Activated T-helper 2 cell treated with anti-CD3 and anti-CD28 coated beads, Interferon-gamma antibody, Interleukin-2, Interleukin-4, amounts not matched to agents 10 μg/mL and 5 μg/mL and 100 μg/mL, durations not matched to agents 14 hours and 24 hours and 36 hours (primary cell): ENCODE results near the gene MZT2B. TPM values are rescaled to one million over a fixed set of nuclear protein-coding genes. Genes with fewer than 3 reads are reported as not detected.
"Not testable (repeated sequence)": the region's sequence is repeated elsewhere in the genome, so short reads cannot be mapped to it uniquely, and the experiment has no call there.

ENCODE experiments used
- DNase-seq: peaks from one replicate; pipeline ENCODE4 v3.0.0; 2021; ENCODE audit warnings: low spot score
- H3K27ac Mint-ChIP-seq: one replicate; pipeline ENCODE4 v1.8.0; 2021; ENCODE audit warnings: mixed read lengths
- H3K27me3 Mint-ChIP-seq: one replicate; pipeline ENCODE4 v1.8.0; 2021; ENCODE audit warnings: low read depth, mixed read lengths
- H3K36me3 Mint-ChIP-seq: one replicate; pipeline ENCODE4 v1.8.0; 2021; ENCODE audit warnings: low read depth, mixed read lengths
- H3K4me1 Mint-ChIP-seq: one replicate; pipeline ENCODE4 v1.8.0; 2021; ENCODE audit warnings: low read depth, mixed read lengths
- H3K4me3 Mint-ChIP-seq: one replicate; pipeline ENCODE4 v1.8.0; 2021; ENCODE audit warnings: low read depth, mild to moderate bottlenecking, moderate library complexity, mixed read lengths
- H3K9me3 Mint-ChIP-seq: one replicate; pipeline ENCODE4 v1.8.0; 2021; ENCODE audit warnings: mixed read lengths
- intact Hi-C: fragments of 100-400 bp; cut with micrococcal nuclease; formaldehyde crosslinking; loops from one replicate; pipeline ENCODE4 v1.15.1; 2023
- total RNA-seq: library from RNA; stranded (reverse); gene quantifications from 2 replicates; pipeline ENCODE4 v1.2.3, GENCODE V29; 2022

MZT2B gene
- total RNA-seq, 1 donor from 2014 or later = 376 TPM

- H3K27ac Mint-ChIP-seq, H3K4me1 Mint-ChIP-seq, H3K4me3 Mint-ChIP-seq, H3K9me3 Mint-ChIP-seq, DNase-seq, H3K27me3 Mint-ChIP-seq, intact Hi-C loops: not testable (repeated sequence)
- H3K36me3 Mint-ChIP-seq = peaks cover 28% of the 10 kb centered on the region
These were observed 6.1 kb downstream of the MZT2B start for GRCh38 chr2:130187859-130188792.

DNA sequence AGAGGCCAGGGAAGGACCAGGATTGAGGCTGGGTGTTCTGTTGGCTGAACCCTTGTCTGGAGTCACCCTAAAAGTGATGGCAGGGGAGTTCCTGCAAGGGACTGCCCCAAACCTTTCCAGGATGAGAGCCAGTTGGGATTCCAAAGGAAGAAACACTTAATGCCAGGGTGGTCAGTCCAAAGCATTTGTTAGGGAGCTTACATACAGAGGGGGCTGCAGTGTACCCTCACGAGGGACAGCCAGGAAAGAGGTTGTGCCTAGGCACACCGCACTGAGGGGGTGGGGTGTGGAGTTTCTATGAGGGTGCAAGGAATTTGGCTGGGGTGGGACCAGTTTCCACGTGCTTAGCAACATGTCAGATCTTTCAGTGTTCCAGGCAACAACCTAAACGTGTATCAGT lies 6.9 kb downstream of the MZT2B start:
- H3K27ac Mint-ChIP-seq, DNase-seq, intact Hi-C loops, H3K27me3 Mint-ChIP-seq, H3K4me3 Mint-ChIP-seq, H3K4me1 Mint-ChIP-seq, H3K9me3 Mint-ChIP-seq: not testable (repeated sequence)
- peaks cover 25% of the 10 kb centered on the region for H3K36me3 Mint-ChIP-seq

DNA sequence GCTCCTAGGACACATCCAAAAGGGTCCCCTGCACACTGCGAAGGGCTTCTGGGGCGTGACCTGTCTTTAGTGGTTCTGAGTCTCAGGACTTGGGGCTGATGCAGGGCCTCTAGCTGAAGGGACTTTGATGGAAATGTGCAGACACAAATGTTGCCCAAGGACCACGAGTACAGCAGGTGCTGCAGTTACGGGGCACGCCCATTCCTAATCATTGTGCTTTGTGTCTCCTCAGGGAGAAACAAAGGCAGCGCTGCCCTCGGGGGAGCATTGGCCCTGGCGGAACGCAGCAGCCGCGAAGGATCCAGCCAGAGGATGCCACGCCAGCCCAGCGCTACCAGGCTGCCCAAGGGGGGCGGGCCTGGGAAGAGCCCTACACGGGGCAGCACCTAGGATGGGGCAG lies 8.2 kb downstream of the MZT2B start:
- H3K4me3 Mint-ChIP-seq = no peak overlapping the region
- no peaks in the 10 kb centered on the region for H3K9me3 Mint-ChIP-seq
- H3K36me3 Mint-ChIP-seq = peaks cover 23% of the 10 kb centered on the region
- H3K27me3 Mint-ChIP-seq = no peaks in the 10 kb centered on the region
- H3K4me1 Mint-ChIP-seq = peaks cover 4% of the 10 kb centered on the region
- H3K27ac Mint-ChIP-seq = no peak overlapping the region
- intact Hi-C loops = no loop called here
- no peak for DNase-seq

DNA sequence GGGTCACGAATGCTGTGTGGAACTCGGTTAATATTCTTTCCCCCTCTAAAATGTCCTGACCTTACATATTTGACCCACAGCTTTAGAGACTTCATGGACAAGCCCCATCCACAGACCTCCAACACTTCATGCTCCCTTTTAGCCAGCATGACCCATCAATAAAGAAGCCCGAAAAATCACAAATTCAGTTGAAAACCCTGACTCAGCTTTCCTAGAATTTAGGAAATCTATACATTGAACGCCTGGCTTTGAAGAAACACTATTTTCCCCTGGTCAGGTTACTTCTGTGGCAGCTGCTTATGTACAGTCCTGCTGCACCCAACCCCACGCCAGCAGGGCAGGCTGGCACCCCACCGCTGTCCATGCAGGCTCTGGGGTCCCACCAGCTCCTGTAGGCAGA lies 9.3 kb downstream of the MZT2B start:
- H3K27ac Mint-ChIP-seq, H3K9me3 Mint-ChIP-seq, H3K27me3 Mint-ChIP-seq, H3K4me1 Mint-ChIP-seq, DNase-seq, H3K4me3 Mint-ChIP-seq, intact Hi-C loops: not testable (repeated sequence)
- H3K36me3 Mint-ChIP-seq = peaks cover 12% of the 10 kb centered on the region

DNA sequence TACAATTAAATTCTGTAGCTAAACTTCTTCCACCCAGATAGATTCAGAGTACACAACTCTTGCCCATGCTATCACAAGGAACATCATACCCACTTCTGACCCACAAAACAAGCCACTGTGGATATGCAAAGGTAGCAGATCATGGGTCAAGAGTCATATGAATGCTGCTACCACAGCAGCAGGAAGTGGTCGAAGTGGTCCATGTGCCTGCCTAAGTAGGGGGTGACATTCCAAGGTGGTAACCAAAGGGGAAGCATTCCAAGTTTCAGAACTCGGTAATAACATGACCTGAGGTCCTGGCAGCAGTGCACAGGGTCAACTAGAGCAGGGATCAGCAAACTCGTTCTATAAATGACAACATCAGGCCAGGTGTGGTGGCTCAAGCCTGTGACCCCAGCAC lies 10.4 kb downstream of the MZT2B start:
- H3K4me3 Mint-ChIP-seq, H3K27ac Mint-ChIP-seq, H3K27me3 Mint-ChIP-seq, DNase-seq, H3K4me1 Mint-ChIP-seq, intact Hi-C loops, H3K9me3 Mint-ChIP-seq: not testable (repeated sequence)
- peaks cover 12% of the 10 kb centered on the region for H3K36me3 Mint-ChIP-seq

- intact Hi-C loops, H3K4me1 Mint-ChIP-seq: not testable (repeated sequence)
These were observed 11.8 kb downstream of the MZT2B start for GRCh38 chr2:130193824-130194223.

GRCh38 chr2:130195089-130195635 lies 13.1 kb downstream of the MZT2B start:
- H3K4me1 Mint-ChIP-seq, H3K27me3 Mint-ChIP-seq, H3K4me3 Mint-ChIP-seq, H3K27ac Mint-ChIP-seq, H3K9me3 Mint-ChIP-seq, DNase-seq, intact Hi-C loops: not testable (repeated sequence)
- peaks cover 10% of the 10 kb centered on the region for H3K36me3 Mint-ChIP-seq

More at GRCh38 chr2:130193824-130194223, 11.8 kb downstream of the MZT2B start:
- not testable (repeated sequence) for H3K27me3 Mint-ChIP-seq, H3K4me3 Mint-ChIP-seq, DNase-seq, H3K27ac Mint-ChIP-seq, H3K9me3 Mint-ChIP-seq
- H3K36me3 Mint-ChIP-seq = peaks cover 10% of the 10 kb centered on the region

DNA sequence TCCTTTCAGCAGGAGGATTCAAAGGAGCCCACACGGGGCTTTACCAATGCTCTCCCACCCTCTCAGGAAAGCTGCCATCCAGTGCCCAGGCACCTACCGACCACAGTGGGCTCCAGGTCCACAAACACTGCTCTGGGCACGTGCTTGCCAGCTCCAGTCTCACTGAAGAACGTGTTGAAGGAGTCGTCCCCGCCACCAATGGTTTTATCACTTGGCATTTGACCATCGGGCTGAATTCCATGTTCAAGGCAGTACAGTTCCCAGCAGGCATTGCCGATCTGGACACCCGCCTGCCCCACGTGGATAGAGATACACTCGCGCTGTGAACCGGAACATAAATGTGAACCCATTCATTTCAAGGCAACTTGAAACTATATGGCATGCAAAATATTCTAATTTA lies 14.0 kb downstream of the MZT2B start:
- H3K36me3 Mint-ChIP-seq, intact Hi-C loops, H3K4me3 Mint-ChIP-seq, H3K4me1 Mint-ChIP-seq, H3K9me3 Mint-ChIP-seq, DNase-seq, H3K27ac Mint-ChIP-seq, H3K27me3 Mint-ChIP-seq: not testable (repeated sequence)

GRCh38 chr2:130198343-130198742 lies 16.3 kb downstream of the MZT2B start, which contains the start of gene TUBA3E:
Gene TUBA3E, minus strand, starts transcription at chr2:130198439. Its CDS starts 79 bp downstream, at chr2:130198360.
- Mint-ChIP-seq H3K27ac (no peak within 1 kb of the TSS), H3K27me3 (no peaks in the 10 kb centered on the region), H3K4me3 (no peak within 1 kb of the TSS), H3K9me3 (no peaks in the 10 kb centered on the region), H3K36me3 (no peaks in the 10 kb centered on the region), H3K4me1 (no peaks in the 10 kb centered on the region)
- DNase-seq = no peak
- intact Hi-C loops = no loop called here

- H3K4me1 Mint-ChIP-seq, DNase-seq, H3K36me3 Mint-ChIP-seq, H3K27ac Mint-ChIP-seq, intact Hi-C loops, H3K27me3 Mint-ChIP-seq, H3K4me3 Mint-ChIP-seq, H3K9me3 Mint-ChIP-seq: not testable (repeated sequence)
These were observed 20.5 kb downstream of the MZT2B start for GRCh38 chr2:130202518-130202917.

GRCh38 chr2:130203150-130203549 lies 21.1 kb downstream of the MZT2B start:
- DNase-seq, H3K4me3 Mint-ChIP-seq, H3K4me1 Mint-ChIP-seq, H3K36me3 Mint-ChIP-seq, H3K9me3 Mint-ChIP-seq, H3K27me3 Mint-ChIP-seq, intact Hi-C loops, H3K27ac Mint-ChIP-seq: not testable (repeated sequence)

- H3K4me3 Mint-ChIP-seq, DNase-seq: not testable (repeated sequence)
- peaks cover 11% of the 10 kb centered on the region for H3K27me3 Mint-ChIP-seq
These were observed 25.0 kb downstream of the MZT2B start for GRCh38 chr2:130207051-130207450.

DNA sequence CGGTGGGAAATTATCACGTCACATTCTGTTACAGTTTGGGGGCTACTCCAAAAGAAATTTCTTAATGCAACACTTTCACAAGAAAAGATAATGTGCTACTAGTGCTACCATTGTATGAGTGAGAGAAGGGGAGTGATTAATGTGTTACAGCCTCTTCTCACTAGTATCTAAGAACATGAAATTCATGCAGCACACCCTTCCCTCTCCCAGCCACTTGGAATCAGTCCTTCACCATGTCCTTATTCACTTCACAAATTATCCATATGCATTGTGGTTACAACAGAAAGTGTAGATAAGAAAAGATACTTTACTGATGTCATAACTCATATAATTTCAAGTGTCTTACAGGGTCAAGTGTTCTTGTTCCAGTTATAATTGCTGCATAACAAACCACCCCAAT lies 37.1 kb downstream of the MZT2B start:
- H3K4me1 Mint-ChIP-seq, H3K4me3 Mint-ChIP-seq, H3K9me3 Mint-ChIP-seq, intact Hi-C loops, H3K36me3 Mint-ChIP-seq, DNase-seq, H3K27ac Mint-ChIP-seq: not testable (repeated sequence)
- peaks cover 15% of the 10 kb centered on the region for H3K27me3 Mint-ChIP-seq

More at GRCh38 chr2:130207051-130207450, 25.0 kb downstream of the MZT2B start:
- H3K27ac Mint-ChIP-seq, H3K9me3 Mint-ChIP-seq, H3K36me3 Mint-ChIP-seq, intact Hi-C loops, H3K4me1 Mint-ChIP-seq: not testable (repeated sequence)
